ENCODE data around the gene NAPG. TPM values are rescaled to one million over a fixed set of nuclear protein-coding genes. Genes with fewer than 3 reads are reported as not detected.
"Not testable (repeated sequence)": the region's sequence is repeated elsewhere in the genome, so short reads cannot be mapped to it uniquely, and the experiment has no call there.

Gene NAPG
- total and polyA plus RNA-seq, 5 donors = 17.6 to 45.8 (median 31.0) TPM

DNA sequence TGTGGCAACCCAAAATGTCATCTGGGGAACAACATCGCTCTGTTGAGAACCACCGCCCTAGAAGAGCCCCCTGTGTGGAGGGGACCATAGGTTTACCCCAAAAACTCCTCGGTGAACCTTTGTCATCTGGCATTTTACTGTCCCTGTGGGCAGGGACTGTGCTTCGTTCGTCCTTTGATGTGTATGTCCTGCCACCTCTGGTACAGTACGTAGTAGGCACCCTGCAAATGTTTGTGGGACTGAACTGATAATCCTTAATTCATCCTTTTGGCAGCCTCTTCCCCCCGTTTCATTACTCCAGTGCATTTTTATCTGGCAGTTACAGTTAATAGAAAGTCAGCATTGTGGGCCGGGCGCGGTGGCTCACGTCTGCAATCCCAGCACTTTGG lies 728 bp downstream of the NAPG start:
- Histone ChIP-seq H3K4me1 (ENCODE audit: control insufficient read depth, insufficient read depth, low read length) (peaks cover 2% of the 10 kb centered on the region), H3K4me3 (ENCODE audit: low read length) (peak overlapping the region; percentile 83), H3K27me3 (ENCODE audit: control insufficient read depth, insufficient read depth) (no peaks in the 10 kb centered on the region), H3K27ac (ENCODE audit: low read length) (peak overlapping the region; percentile 81), H3K9me3 (ENCODE audit: control insufficient read depth, low read length) (no peaks in the 10 kb centered on the region)
- ATAC-seq (peak in 1 of 2 donors; percentile 13), DNase-seq (no peak)
- WGBS = 8% methylated on average over 11 of the region's 11 CpGs
- intact Hi-C loops (cut with DNase I) = no loop called here

- DNase-seq = no peak
- no peak overlapping the region for H3K4me3 ChIP-seq (ENCODE audit: low read length)
- peaks cover 2% of the 10 kb centered on the region for H3K4me1 ChIP-seq (ENCODE audit: control insufficient read depth, insufficient read depth, low read length)
- ATAC-seq = no peak
- H3K27me3 ChIP-seq (ENCODE audit: control insufficient read depth, insufficient read depth) = no peaks in the 10 kb centered on the region
- intact Hi-C loops (cut with DNase I) = no loop called here
- H3K9me3 ChIP-seq (ENCODE audit: control insufficient read depth, low read length) = no peaks in the 10 kb centered on the region
- WGBS = 58% methylated on average over 3 of the region's 3 CpGs
- no peak overlapping the region for H3K27ac ChIP-seq (ENCODE audit: low read length)
These were observed 2.6 kb downstream of the NAPG start for GRCh38 chr18:10528439-10528838.

- ATAC-seq (no peak), DNase-seq (no peak)
- no peak overlapping the region for H3K27ac ChIP-seq (ENCODE audit: low read length)
- 69% methylated on average over 3 of the region's 3 CpGs for WGBS
- H3K4me3 ChIP-seq (ENCODE audit: low read length) = no peak overlapping the region
- intact Hi-C loops (cut with DNase I) = no loop called here
- no peaks in the 10 kb centered on the region for H3K9me3 ChIP-seq (ENCODE audit: control insufficient read depth, low read length)
- H3K27me3 ChIP-seq (ENCODE audit: control insufficient read depth, insufficient read depth) = no peaks in the 10 kb centered on the region
- H3K4me1 ChIP-seq (ENCODE audit: control insufficient read depth, insufficient read depth, low read length) = peaks cover 2% of the 10 kb centered on the region
These were observed 4.2 kb downstream of the NAPG start for GRCh38 chr18:10530002-10530401.

DNA sequence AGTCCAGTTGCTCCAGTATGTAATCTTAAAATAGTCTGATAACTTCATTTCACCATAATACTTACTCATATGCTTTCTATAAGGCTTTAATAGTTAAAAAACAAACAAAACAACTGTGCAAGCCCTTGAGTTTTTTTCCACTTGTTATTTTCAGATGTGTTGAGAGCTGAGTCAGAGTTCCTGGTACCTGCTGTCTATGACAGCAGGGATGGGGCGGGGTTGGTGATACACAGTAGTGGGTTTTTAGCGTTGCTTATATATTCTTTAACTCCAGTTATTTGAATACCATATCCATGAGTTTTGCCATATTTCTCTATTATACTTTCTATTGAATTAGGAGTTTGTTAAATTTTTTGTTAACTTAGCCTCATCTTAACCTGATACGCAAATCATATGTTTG lies 5.0 kb downstream of the NAPG start:
- peaks cover 2% of the 10 kb centered on the region for H3K4me1 ChIP-seq (ENCODE audit: control insufficient read depth, insufficient read depth, low read length)
- H3K27ac ChIP-seq (ENCODE audit: low read length) = no peak overlapping the region
- no peak overlapping the region for H3K4me3 ChIP-seq (ENCODE audit: low read length)
- intact Hi-C loops (cut with DNase I) = no loop called here
- WGBS = 89% methylated on average over 3 of the region's 3 CpGs
- H3K9me3 ChIP-seq (ENCODE audit: control insufficient read depth, low read length) = no peaks in the 10 kb centered on the region
- ATAC-seq = no peak
- DNase-seq = no peak
- no peaks in the 10 kb centered on the region for H3K27me3 ChIP-seq (ENCODE audit: control insufficient read depth, insufficient read depth)

- H3K4me3 ChIP-seq (ENCODE audit: low read length) = no peak overlapping the region
- no peaks in the 10 kb centered on the region for H3K9me3 ChIP-seq (ENCODE audit: control insufficient read depth, low read length)
- ATAC-seq (no peak), DNase-seq (no peak)
- 95% methylated on average over 2 of the region's 2 CpGs for WGBS
- intact Hi-C loops (cut with DNase I) = no loop called here
- no peak overlapping the region for H3K27ac ChIP-seq (ENCODE audit: low read length)
- no peaks in the 10 kb centered on the region for H3K27me3 ChIP-seq (ENCODE audit: control insufficient read depth, insufficient read depth)
- peaks cover 2% of the 10 kb centered on the region for H3K4me1 ChIP-seq (ENCODE audit: control insufficient read depth, insufficient read depth, low read length)
These were observed 7.3 kb downstream of the NAPG start for GRCh38 chr18:10533111-10533510.

DNA sequence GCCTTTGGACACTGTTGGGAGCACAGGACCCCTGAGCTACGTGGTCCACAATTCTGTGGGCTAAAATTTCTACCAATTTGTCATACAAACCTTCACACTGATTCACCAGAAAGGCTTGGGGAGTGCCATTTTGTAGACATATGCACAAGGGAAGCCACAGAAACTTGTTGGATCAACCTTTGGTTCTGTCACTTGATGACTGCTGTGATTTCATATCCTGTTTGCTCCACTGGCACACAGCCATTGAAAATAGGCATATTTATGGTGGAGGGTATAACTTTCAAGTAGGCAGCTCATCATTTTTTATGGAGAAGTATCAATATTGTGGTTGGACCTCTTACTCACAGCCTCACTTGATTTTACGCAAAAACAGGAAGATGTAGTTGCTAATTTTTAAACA lies 10.5 kb downstream of the NAPG start:
- Histone ChIP-seq H3K4me1 (ENCODE audit: control insufficient read depth, insufficient read depth, low read length) (no peaks in the 10 kb centered on the region), H3K9me3 (ENCODE audit: control insufficient read depth, low read length) (no peaks in the 10 kb centered on the region), H3K27ac (ENCODE audit: low read length) (no peak overlapping the region), H3K4me3 (ENCODE audit: low read length) (no peak overlapping the region), H3K27me3 (ENCODE audit: control insufficient read depth, insufficient read depth) (no peaks in the 10 kb centered on the region)
- ATAC-seq (no peak), DNase-seq (no peak)
- intact Hi-C loops (cut with DNase I) = no loop called here
- WGBS = 92% methylated on average over 2 of the region's 2 CpGs

DNA sequence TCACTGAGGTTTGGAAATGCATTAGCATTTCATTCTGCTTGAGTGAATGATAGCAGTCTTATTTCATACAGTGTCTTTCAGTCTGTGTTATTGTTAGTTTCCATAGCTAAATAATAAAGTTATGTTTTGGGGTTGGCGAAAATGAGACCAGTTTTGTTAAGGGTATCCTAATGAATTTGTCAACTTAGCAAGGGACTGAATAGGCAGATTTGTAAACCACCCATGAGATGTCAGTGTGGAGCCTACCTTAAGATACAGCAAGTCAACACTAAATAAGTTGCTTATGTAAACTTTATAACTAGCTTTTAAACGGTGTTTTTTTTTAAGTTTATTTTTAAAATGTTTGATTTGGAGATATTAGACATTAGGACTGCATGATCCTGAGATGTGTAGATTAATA lies 11.9 kb downstream of the NAPG start:
- intact Hi-C loops (cut with DNase I) = no loop called here

DNA sequence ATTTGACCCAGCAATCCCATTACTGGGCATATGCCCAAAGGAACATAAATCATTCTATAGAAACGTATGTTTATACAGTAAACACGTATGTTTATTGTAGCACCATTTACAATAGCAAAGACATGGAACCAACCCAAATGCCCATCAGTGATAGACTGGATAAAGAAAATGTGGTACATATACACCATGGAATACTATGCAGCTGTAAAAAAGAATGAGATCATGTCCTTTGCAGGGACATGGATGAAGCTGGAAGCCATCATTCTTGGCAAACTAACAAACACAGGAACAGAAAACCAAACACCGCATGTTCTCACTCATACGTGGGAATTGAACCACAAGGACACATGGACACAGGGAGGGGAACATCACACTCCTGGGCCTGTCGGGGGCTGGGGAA lies 13.3 kb downstream of the NAPG start:
- WGBS = 98% methylated on average over 5 of the region's 5 CpGs
- intact Hi-C loops (cut with DNase I); ATAC-seq: not testable (repeated sequence)

More for the DNA sequence above, 11.9 kb downstream of the NAPG start:
- H3K27me3 ChIP-seq (ENCODE audit: control insufficient read depth, insufficient read depth) = no peaks in the 10 kb centered on the region
- no peaks in the 10 kb centered on the region for H3K9me3 ChIP-seq (ENCODE audit: control insufficient read depth, low read length)
- DNase-seq (no peak), ATAC-seq (no peak)
- H3K27ac ChIP-seq (ENCODE audit: low read length) = no peak overlapping the region
- H3K4me3 ChIP-seq (ENCODE audit: low read length) = no peak overlapping the region
- no peaks in the 10 kb centered on the region for H3K4me1 ChIP-seq (ENCODE audit: control insufficient read depth, insufficient read depth, low read length)
- 76% methylated on average over 2 of the region's 2 CpGs for WGBS

GRCh38 chr18:10543277-10543676 lies 17.4 kb downstream of the NAPG start:
- DNase-seq = no peak
- peak in 1 of 2 donors; percentile 53 for ATAC-seq
- Histone ChIP-seq H3K9me3 (ENCODE audit: control insufficient read depth, low read length) (no peaks in the 10 kb centered on the region), H3K4me3 (ENCODE audit: low read length) (no peak overlapping the region), H3K27ac (ENCODE audit: low read length) (peak overlapping the region; percentile 42), H3K27me3 (ENCODE audit: control insufficient read depth, insufficient read depth) (no peaks in the 10 kb centered on the region), H3K4me1 (ENCODE audit: control insufficient read depth, insufficient read depth, low read length) (no peaks in the 10 kb centered on the region)
- intact Hi-C loops (cut with DNase I) = no loop called here

More for the DNA sequence above, 13.3 kb downstream of the NAPG start:
- DNase-seq; H3K9me3 ChIP-seq (ENCODE audit: control insufficient read depth, low read length); H3K4me3 ChIP-seq (ENCODE audit: low read length); H3K27me3 ChIP-seq (ENCODE audit: control insufficient read depth, insufficient read depth); H3K4me1 ChIP-seq (ENCODE audit: control insufficient read depth, insufficient read depth, low read length); H3K27ac ChIP-seq (ENCODE audit: low read length): not testable (repeated sequence)

- Histone ChIP-seq H3K27me3 (ENCODE audit: control insufficient read depth, insufficient read depth) (no peaks in the 10 kb centered on the region), H3K27ac (ENCODE audit: low read length) (peak overlapping the region; percentile 79), H3K4me1 (ENCODE audit: control insufficient read depth, insufficient read depth, low read length) (no peaks in the 10 kb centered on the region), H3K9me3 (ENCODE audit: control insufficient read depth, low read length) (no peaks in the 10 kb centered on the region), H3K4me3 (ENCODE audit: low read length) (no peak overlapping the region)
- 81% methylated on average over 9 of the region's 9 CpGs for WGBS
- intact Hi-C loops (cut with DNase I) = no loop called here
- ATAC-seq (peak in 1 of 2 donors; percentile 52), DNase-seq (peak in 2 of 3 donors; percentile 51 to 53)
These were observed 18.4 kb downstream of the NAPG start for GRCh38 chr18:10544093-10544748.

- 58% methylated on average over 7 of the region's 7 CpGs for WGBS
- no peaks in the 10 kb centered on the region for H3K9me3 ChIP-seq (ENCODE audit: control insufficient read depth, low read length)
- no peak overlapping the region for H3K27ac ChIP-seq (ENCODE audit: low read length)
These were observed 20.9 kb downstream of the NAPG start for GRCh38 chr18:10546557-10547300.

More at GRCh38 chr18:10546557-10547300, 20.9 kb downstream of the NAPG start:
- no peak overlapping the region for H3K4me3 ChIP-seq (ENCODE audit: low read length)
- H3K4me1 ChIP-seq (ENCODE audit: control insufficient read depth, insufficient read depth, low read length) = no peaks in the 10 kb centered on the region
- intact Hi-C loops (cut with DNase I) = no loop called here
- ATAC-seq = peak; percentile 64 to 67
- H3K27me3 ChIP-seq (ENCODE audit: control insufficient read depth, insufficient read depth) = no peaks in the 10 kb centered on the region
- no peak for DNase-seq
